ENCODE results near the gene CTBS.

GRCh38 chr1:84605157-84605556, 30.9 kb upstream of the CTBS start:
- TF ChIP-seq CTCF (conservative IDR thresholded peaks at IDR 0.05; ENCODE audit: low read depth, low read length) = no peak
- TF ChIP-seq EZH2 (IDR thresholded peaks at IDR 0.05; ENCODE audit: low read length, unreplicated experiment) = no peak

Measured in PC-3 (cell line).